CD4-positive, CD25-positive, alpha-beta regulatory T cell (primary cell): ENCODE data around the gene FOXC1. TPM values are rescaled to one million over a fixed set of nuclear protein-coding genes. Genes with fewer than 3 reads are reported as not detected.

Experiments
- ATAC-seq, 2 donors: fragments of 150-1000 bp; cut with Tn5 transposase; one replicate each; pipeline ENCODE4 v1.10.0; 2021; ENCODE audit warnings: low read depth in 2 of 2, moderate number of reproducible peaks in 2 of 2, moderate library complexity in 1 of 2
- DNase-seq, 3 donors: peaks; one replicate each; pipeline versions ENCODE4 v3.0.0 to v3.0.0-alpha.2; 2012 to 2022; ENCODE audit warnings: mixed read lengths in 1 of 3
- H3K27ac ChIP-seq: one replicate; pipeline ENCODE4 v1.7.0; 2013; ENCODE audit warnings: mild to moderate bottlenecking, low read length; ENCODE audit not compliant: insufficient read depth, poor library complexity, severe bottlenecking
- H3K27me3 ChIP-seq: one replicate; pipeline ENCODE4 v1.7.0; 2013; ENCODE audit warnings: low read length; ENCODE audit not compliant: control insufficient read depth, insufficient read depth
- H3K36me3 ChIP-seq: one replicate; pipeline ENCODE4 v1.7.0; 2013; ENCODE audit warnings: mild to moderate bottlenecking, low read length, moderate library complexity; ENCODE audit not compliant: control insufficient read depth, insufficient read depth
- H3K4me1 ChIP-seq: 2 replicates; pipeline ENCODE4 v1.7.0; 2013; ENCODE audit warnings: mild to moderate bottlenecking, low read length; ENCODE audit not compliant: insufficient read depth, control insufficient read depth, poor library complexity, severe bottlenecking
- H3K4me3 ChIP-seq: one replicate; pipeline ENCODE4 v1.7.0; 2013; ENCODE audit warnings: low read depth, mild to moderate bottlenecking, low read length, moderate library complexity
- H3K9me3 ChIP-seq, 2 experiments: 1 replicate in 1 of 2; 2 replicates in 1 of 2; pipeline ENCODE4 v1.7.0; 2013; ENCODE audit warnings: low read length in 2 of 2, mild to moderate bottlenecking in 1 of 2, moderate library complexity in 1 of 2; ENCODE audit not compliant: control insufficient read depth in 2 of 2
- H3K27ac Mint-ChIP-seq, 3 donors: one replicate each; pipeline ENCODE4 v1.8.0; 2020 to 2022; ENCODE audit warnings: mild to moderate bottlenecking in 3 of 3, mixed read lengths in 3 of 3, moderate library complexity in 2 of 3
- H3K27me3 Mint-ChIP-seq: one replicate; pipeline ENCODE4 v1.8.0; 2022; ENCODE audit warnings: mild to moderate bottlenecking, mixed read lengths
- H3K36me3 Mint-ChIP-seq: one replicate; pipeline ENCODE4 v1.8.0; 2020; ENCODE audit warnings: mixed read lengths
- H3K4me1 Mint-ChIP-seq, 4 donors: one replicate each; pipeline ENCODE4 v1.8.0; 2020 to 2022; ENCODE audit warnings: mixed read lengths in 4 of 4, mild to moderate bottlenecking in 1 of 4
- H3K4me3 Mint-ChIP-seq, 4 donors: one replicate each; pipeline ENCODE4 v1.8.0; 2020 to 2022; ENCODE audit warnings: mild to moderate bottlenecking in 4 of 4, mixed read lengths in 4 of 4, moderate library complexity in 3 of 4
- H3K9me3 Mint-ChIP-seq, 7 donors: one replicate each; pipeline ENCODE4 v1.8.0; 2020 to 2022; ENCODE audit warnings: mixed read lengths in 7 of 7, mild to moderate bottlenecking in 3 of 7, moderate library complexity in 2 of 7
- polyA plus RNA-seq, 4 donors: library from polyadenylated mRNA; unstranded; fragments of 300-500 nt; fragmentation: Illumina TruSeq; gene quantifications; one replicate each; pipeline ENCODE4 v1.2.3, GENCODE V29; 2021
- total RNA-seq: library from RNA; stranded (reverse); gene quantifications from one replicate; pipeline ENCODE4 v1.2.3, GENCODE V29; 2022

FOXC1 gene
- total and polyA plus RNA-seq, 5 donors from 2014 or later = not detected

DNA sequence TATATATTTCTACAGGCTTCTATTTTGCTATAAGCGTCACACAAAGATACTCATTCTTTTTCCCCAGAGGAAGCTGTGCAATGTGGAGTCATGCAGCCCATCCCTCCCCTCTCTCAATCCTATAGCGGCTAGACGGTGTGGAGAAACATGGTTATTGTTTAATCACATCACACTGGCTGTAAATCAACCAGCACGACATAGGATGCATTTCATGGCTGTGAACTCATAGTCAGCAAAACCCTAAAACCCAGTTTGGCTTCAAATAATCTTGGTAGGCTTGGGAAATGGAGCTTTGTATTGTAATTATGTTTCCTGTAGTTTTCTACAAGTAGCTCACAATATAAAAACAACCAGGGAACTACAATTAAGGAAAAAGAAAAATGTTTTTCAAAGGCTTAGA lies 16.8 kb downstream of the FOXC1 start:
- Mint-ChIP-seq H3K4me1 (peaks cover 5 to 21% (median 12%) of the 10 kb centered on the region in 4 donors), H3K36me3 (peaks cover 15% of the 10 kb centered on the region), H3K4me3 (peak overlapping the region in 2 of 4 donors; percentile 51 to 72), H3K27me3 (peaks cover 66% of the 10 kb centered on the region), H3K9me3 (no peaks in the 10 kb centered on the region), H3K27ac (no peak overlapping the region)
- no peaks in the 10 kb centered on the region for H3K9me3 ChIP-seq
- ATAC-seq = no peak
- no peaks in the 10 kb centered on the region for H3K36me3 ChIP-seq
- peaks cover 12% of the 10 kb centered on the region for H3K4me1 ChIP-seq
- DNase-seq = no peak
- H3K27me3 ChIP-seq = peaks cover 24% of the 10 kb centered on the region
- H3K27ac ChIP-seq = no peak overlapping the region
- H3K4me3 ChIP-seq = no peak overlapping the region

GRCh38 chr6:1627827-1628560 lies 18.3 kb downstream of the FOXC1 start:
- H3K36me3 ChIP-seq = no peaks in the 10 kb centered on the region
- Mint-ChIP-seq H3K9me3 (peaks cover 0 to 3% (median 0%) of the 10 kb centered on the region in 7 donors), H3K27ac (no peak overlapping the region), H3K36me3 (peaks cover 9% of the 10 kb centered on the region), H3K4me1 (peaks cover 5 to 21% (median 12%) of the 10 kb centered on the region in 4 donors), H3K27me3 (peaks cover 54% of the 10 kb centered on the region), H3K4me3 (no peak overlapping the region)
- H3K27me3 ChIP-seq = peaks cover 24% of the 10 kb centered on the region
- ATAC-seq = no peak
- H3K27ac ChIP-seq = no peak overlapping the region
- DNase-seq = no peak
- peaks cover 12% of the 10 kb centered on the region for H3K4me1 ChIP-seq
- no peaks in the 10 kb centered on the region for H3K9me3 ChIP-seq
- no peak overlapping the region for H3K4me3 ChIP-seq

DNA sequence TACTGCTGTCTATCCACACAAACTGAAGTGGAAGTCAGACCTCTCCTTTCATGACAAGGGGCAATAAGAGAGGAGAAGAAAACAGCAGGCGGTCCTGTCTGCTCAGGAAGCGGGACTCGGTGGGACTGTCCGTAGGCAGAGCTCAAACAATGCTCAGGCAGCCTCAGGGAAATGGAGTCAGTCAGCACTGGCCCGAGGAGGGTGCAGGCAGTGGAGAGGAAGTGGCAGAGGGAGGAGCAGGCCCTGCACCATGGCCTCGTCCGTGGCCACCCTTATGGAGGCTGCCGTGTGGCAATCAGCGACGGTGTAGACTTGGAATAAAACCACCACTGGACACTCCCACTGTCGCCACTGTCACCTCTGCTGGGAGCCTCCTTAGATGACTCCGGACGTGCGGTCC lies 19.6 kb downstream of the FOXC1 start:
- peaks cover 5 to 18% (median 9%) of the 10 kb centered on the region in 4 donors for H3K4me1 Mint-ChIP-seq
- Histone ChIP-seq H3K36me3 (no peaks in the 10 kb centered on the region), H3K4me1 (peaks cover 12% of the 10 kb centered on the region), H3K27me3 (peaks cover 21% of the 10 kb centered on the region), H3K9me3 (no peaks in the 10 kb centered on the region), H3K4me3 (no peak overlapping the region), H3K27ac (no peak overlapping the region)
- no peak overlapping the region for H3K4me3 Mint-ChIP-seq
- H3K9me3 Mint-ChIP-seq = peaks cover 0 to 3% (median 0%) of the 10 kb centered on the region in 7 donors
- DNase-seq (no peak), ATAC-seq (no peak)
- H3K27me3 Mint-ChIP-seq = peaks cover 48% of the 10 kb centered on the region
- no peak overlapping the region for H3K27ac Mint-ChIP-seq
- peaks cover 6% of the 10 kb centered on the region for H3K36me3 Mint-ChIP-seq

DNA sequence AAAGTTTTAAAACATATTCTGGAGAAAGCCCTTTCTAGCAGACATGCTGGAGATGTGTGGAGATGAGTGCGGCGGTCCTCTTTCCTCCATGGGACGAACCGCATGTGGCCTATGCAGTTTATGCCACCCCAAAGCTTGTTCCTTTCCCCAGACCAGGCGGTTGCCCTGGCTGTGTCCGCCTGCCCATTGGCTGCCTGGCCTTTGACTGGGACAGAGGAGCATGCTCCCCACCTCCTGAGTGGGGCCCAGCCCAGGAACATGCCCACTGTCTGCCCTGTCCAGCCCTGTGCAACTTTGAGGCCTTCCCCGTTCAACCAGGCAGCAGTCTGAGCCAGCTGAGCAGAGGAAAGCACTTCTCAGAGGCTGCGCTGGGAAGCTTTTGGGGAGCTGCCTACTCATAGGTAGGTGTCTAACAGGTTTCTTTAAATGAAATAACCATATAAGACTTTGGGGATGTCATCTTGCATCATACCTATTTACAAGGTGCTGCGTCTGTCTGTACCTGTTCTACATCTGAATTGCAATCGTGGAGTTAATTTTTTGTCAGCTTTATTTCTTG lies 20.6 kb downstream of the FOXC1 start:
- H3K4me1 ChIP-seq = peaks cover 3% of the 10 kb centered on the region
- peaks cover 0 to 3% (median 0%) of the 10 kb centered on the region in 7 donors for H3K9me3 Mint-ChIP-seq
- H3K27ac ChIP-seq = no peak overlapping the region
- ATAC-seq (no peak), DNase-seq (no peak)
- peaks cover 20% of the 10 kb centered on the region for H3K27me3 ChIP-seq
- H3K27me3 Mint-ChIP-seq = peaks cover 44% of the 10 kb centered on the region
- H3K36me3 Mint-ChIP-seq = peaks cover 10% of the 10 kb centered on the region
- peaks cover 5 to 14% (median 8%) of the 10 kb centered on the region in 4 donors for H3K4me1 Mint-ChIP-seq
- H3K27ac Mint-ChIP-seq = no peak overlapping the region
- H3K9me3 ChIP-seq = no peaks in the 10 kb centered on the region
- H3K4me3 ChIP-seq = no peak overlapping the region
- H3K36me3 ChIP-seq = no peaks in the 10 kb centered on the region
- H3K4me3 Mint-ChIP-seq = no peak overlapping the region

DNA sequence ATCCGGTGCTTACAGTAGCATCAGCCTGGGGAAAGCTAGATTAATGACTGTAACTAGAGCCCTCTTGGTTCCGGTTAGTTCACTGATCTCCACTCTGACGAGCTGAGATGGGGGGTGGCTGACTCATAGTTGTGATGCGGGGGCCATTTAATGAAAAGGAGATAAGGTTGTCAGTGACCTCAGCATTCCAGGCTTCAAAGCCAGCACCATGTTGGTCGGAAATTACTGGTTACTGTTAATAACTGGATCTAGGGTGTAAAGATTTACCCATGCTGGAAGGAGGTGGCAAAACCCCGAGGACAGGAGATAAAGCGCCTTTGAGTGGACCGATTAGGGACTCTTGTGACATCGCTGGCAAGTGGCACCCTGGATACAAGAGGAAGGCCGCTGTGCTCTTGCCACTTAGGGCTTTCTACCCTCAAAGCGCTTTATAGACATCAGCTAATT lies 21.1 kb downstream of the FOXC1 start:
- Mint-ChIP-seq H3K27me3 (peaks cover 40% of the 10 kb centered on the region), H3K36me3 (peaks cover 11% of the 10 kb centered on the region), H3K27ac (no peak overlapping the region), H3K4me1 (peaks cover 5 to 10% (median 6%) of the 10 kb centered on the region in 4 donors), H3K9me3 (peaks cover 0 to 3% (median 0%) of the 10 kb centered on the region in 7 donors), H3K4me3 (no peak overlapping the region)
- Histone ChIP-seq H3K4me3 (no peak overlapping the region), H3K36me3 (no peaks in the 10 kb centered on the region), H3K9me3 (no peaks in the 10 kb centered on the region), H3K27ac (no peak overlapping the region), H3K27me3 (peaks cover 15% of the 10 kb centered on the region), H3K4me1 (no peaks in the 10 kb centered on the region)
- ATAC-seq (no peak), DNase-seq (no peak)

DNA sequence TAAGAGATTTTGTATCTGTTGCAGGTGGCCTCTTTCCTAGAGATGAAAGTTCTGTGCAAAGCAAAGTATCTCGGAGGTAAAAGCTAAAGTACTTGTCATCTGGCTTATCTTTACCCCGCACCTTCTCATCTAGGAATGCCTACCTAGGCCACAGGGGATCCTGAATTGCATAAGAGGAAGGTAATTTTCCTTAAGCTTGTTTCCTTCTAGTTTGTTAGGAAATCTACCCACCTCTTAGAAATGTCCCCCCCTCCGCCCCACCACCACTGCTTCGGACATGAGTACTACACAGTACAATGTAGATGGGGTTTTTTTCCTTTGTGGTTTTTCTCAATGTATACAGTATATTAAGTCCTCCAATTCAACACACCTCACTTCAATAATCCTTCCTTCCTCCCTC lies 21.5 kb downstream of the FOXC1 start:
- peaks cover 36% of the 10 kb centered on the region for H3K27me3 Mint-ChIP-seq
- H3K4me3 Mint-ChIP-seq = no peak overlapping the region
- H3K36me3 Mint-ChIP-seq = peaks cover 16% of the 10 kb centered on the region
- Histone ChIP-seq H3K36me3 (no peaks in the 10 kb centered on the region), H3K27me3 (peaks cover 11% of the 10 kb centered on the region), H3K27ac (no peak overlapping the region), H3K4me1 (no peaks in the 10 kb centered on the region), H3K4me3 (no peak overlapping the region), H3K9me3 (no peaks in the 10 kb centered on the region)
- ATAC-seq = no peak
- peaks cover 2 to 5% (median 3%) of the 10 kb centered on the region in 4 donors for H3K4me1 Mint-ChIP-seq
- no peak overlapping the region for H3K27ac Mint-ChIP-seq
- DNase-seq = no peak
- H3K9me3 Mint-ChIP-seq = peaks cover 0 to 3% (median 0%) of the 10 kb centered on the region in 7 donors

DNA sequence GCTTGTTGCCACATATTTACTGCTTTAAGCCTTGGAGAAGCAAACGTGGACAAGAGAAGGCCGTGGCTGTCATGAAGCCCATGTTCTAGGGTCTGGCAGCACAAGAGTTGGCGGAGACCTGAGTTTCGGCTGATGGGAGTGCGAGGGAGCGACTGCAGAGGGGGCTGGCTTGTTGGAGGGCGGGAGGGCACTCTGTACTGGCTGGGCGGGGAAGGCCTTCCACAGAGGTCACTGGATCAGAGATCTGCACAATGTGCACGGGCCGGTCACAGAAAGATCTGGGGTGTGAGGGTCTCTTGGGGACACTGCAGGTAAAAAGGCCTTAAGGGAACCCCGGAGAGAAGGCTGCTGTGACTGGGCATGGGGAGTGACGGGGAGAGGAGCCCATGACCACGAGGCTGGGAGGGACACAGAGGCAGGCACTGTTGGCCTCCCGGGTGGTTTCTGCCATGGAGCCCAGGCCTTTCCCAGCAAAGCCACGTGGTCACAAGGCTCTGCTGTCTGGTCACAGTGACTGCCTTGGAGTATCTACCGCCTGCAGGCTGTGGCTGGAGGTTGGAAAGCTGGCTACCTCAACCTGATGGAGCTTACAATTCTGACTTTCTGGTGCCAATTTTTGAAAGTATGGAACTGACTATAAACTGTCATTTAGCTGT lies 23.8 kb downstream of the FOXC1 start:
- Histone ChIP-seq H3K27me3 (no peaks in the 10 kb centered on the region), H3K4me1 (no peaks in the 10 kb centered on the region), H3K36me3 (no peaks in the 10 kb centered on the region), H3K9me3 (no peaks in the 10 kb centered on the region), H3K27ac (no peak overlapping the region), H3K4me3 (no peak overlapping the region)
- no peak overlapping the region for H3K27ac Mint-ChIP-seq
- H3K4me1 Mint-ChIP-seq = no peaks in the 10 kb centered on the region
- ATAC-seq (no peak), DNase-seq (no peak)
- no peak overlapping the region for H3K4me3 Mint-ChIP-seq
- peaks cover 13% of the 10 kb centered on the region for H3K27me3 Mint-ChIP-seq
- peaks cover 0 to 3% (median 0%) of the 10 kb centered on the region in 7 donors for H3K9me3 Mint-ChIP-seq
- peaks cover 17% of the 10 kb centered on the region for H3K36me3 Mint-ChIP-seq
